GM18861 (cell line): Measurements from ENCODE around the gene VSTM2A.
"Not testable (repeated sequence)": the region's sequence is repeated elsewhere in the genome, so short reads cannot be mapped to it uniquely, and the experiment has no call there.

ENCODE experiments used
- ATAC-seq: cut with Tn5 transposase; IDR thresholded peaks from one replicate; pipeline ENCODE4 v1.9.1; 2021; ENCODE audit not compliant: unreplicated experiment

VSTM2A gene, protein sequence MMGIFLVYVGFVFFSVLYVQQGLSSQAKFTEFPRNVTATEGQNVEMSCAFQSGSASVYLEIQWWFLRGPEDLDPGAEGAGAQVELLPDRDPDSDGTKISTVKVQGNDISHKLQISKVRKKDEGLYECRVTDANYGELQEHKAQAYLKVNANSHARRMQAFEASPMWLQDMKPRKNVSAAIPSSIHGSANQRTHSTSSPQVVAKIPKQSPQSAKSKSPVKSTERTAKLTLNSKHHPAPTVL

DNA sequence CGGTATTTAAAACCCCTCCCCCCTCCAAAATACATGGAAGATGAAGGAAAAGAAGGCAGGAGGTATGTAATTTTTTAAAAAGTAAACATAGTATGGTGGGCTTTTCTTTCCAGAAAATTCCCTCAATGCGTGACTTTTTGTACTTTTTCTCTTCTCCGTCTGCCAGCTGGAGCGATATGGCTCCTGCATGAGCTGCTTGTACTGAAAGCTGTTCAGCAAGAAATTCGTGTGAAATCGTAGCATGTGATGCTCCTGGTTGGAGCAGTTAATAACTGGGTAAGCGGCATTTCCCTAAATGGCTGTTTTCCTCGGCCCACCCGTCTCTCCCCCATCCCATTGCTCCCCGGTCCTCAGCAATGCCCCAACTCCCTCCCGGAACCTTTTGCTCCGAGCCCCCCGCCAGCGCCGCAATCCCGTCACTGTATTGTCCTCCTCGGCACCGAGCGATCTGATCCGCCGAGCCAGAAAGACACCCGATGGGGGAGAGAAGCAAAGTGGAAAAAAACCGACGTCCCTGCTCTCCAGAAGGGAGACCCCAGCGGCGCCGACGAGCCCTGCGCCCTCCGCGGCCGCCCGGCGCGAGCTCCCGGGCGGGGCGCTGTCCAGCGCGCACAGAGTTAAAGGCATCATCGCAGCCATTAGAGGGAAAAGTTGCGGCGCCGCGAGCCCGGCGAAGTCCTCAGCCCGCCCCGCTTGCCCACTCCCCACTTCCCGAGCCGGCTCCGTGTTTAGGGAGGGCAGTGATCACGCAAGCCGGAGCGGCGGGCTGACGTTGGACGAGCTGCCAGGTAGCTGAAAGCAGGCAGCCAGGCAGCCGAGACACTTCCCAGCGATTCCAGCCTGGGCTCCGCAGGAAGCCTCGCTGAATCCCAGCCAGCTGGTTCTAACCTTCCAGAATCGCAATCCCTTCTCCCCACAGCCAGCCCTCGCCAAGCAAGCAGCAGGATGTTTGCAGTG lies at the start of gene VSTM2A:
TSS of gene VSTM2A (plus strand) at position 707 of the 957 bp plus-strand sequence. CDS start 356 bp downstream, outside the sequence.
- no peak for ATAC-seq

DNA sequence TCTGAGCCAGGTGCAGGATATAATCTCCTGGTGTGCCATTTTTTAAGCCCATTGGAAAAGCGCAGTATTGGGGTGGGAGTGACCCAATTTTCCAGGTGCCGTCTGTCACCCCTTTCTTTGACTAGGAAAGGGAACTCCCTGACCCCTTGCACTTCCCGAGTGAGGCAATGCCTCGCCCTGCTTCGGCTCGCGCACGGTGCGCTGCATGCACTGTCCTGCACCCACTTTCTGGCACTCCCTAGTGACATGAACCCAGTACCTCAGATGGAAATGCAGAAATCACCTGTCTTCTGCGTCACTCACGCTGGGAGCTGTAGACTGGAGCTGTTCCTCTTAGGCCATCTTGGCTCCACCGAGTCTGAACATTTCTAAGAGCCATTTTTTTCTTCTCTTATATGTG lies 37.6 kb upstream of the VSTM2A start:
- not testable (repeated sequence) for ATAC-seq

DNA sequence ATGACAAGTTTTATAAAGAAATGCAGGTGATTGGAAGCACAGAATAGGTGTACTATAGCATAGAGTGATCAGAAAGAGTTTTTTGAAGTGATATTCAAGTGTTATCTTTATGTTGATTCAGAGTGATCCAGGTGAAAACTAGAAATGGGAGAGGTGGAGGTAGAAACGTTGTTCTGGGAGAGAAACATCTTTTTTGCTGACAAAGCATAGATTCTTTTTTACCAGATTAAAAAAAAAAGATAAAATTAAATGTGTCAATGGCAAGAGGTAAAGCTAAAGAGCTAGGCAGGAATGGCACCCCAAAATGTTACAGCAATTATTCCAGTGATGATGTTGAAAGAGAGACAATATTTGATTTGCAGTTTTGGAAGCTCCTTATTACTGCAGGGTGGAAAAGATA lies 12.6 kb upstream of the VSTM2A start:
- no peak for ATAC-seq

DNA sequence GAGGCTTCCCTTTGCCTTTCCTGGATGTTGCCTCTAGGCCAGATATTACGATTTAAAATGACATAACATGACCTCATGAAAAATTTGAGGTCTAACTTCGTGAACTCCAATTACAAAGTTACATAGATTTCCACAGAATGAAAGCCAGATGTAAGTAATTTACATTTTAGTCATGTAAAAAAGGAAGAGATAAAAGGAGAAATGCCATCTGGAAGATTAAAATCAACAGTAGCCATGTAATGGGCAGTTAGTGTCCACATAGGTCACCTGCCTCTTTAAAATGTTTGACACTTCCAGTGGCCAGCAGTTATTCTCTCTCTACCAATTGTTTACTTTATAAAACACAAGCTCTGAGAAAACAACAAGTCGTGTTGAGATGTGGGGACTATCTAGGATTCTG lies 4.1 kb upstream of the VSTM2A start:
- no peak for ATAC-seq

DNA sequence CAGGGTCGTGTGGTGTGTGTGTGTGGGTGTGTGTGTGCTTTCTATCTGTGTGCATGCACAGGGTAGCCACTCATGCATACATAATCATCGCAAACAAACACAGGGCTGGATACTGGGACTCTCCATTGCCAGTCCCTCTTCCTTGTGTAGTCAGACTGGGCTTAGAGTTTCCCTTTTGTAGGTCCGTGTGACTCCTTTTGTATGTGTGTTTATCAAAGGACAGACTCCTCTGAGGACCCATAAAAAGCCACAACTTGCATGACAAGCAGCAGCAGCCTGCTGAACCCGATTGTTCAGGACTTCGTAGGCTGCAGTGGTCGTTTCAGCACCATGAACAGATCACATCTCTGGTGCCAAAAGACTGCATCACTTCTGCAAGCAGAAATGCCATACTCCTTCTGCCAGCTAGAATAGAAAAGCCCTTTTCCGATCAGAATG lies 895 bp downstream of the VSTM2A start:
- ATAC-seq = no peak

DNA sequence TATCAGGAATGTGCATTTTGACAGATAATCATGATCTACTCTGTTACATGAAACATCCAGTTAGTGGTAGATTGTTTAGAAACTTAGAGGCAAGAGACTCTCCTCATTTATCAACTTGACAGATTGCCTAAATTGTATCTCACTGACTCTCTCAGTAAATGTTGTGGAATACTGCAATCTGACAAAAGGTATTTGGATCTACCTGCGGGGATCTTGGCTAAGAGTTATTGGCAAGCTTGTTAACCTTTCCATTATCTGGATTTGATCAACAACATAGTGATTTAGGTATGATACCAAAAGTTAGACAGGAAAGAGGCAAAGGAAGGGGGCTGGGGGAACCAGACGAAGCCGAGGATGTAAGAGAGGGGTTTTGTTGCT lies 2.0 kb downstream of the VSTM2A start:
- no peak for ATAC-seq

DNA sequence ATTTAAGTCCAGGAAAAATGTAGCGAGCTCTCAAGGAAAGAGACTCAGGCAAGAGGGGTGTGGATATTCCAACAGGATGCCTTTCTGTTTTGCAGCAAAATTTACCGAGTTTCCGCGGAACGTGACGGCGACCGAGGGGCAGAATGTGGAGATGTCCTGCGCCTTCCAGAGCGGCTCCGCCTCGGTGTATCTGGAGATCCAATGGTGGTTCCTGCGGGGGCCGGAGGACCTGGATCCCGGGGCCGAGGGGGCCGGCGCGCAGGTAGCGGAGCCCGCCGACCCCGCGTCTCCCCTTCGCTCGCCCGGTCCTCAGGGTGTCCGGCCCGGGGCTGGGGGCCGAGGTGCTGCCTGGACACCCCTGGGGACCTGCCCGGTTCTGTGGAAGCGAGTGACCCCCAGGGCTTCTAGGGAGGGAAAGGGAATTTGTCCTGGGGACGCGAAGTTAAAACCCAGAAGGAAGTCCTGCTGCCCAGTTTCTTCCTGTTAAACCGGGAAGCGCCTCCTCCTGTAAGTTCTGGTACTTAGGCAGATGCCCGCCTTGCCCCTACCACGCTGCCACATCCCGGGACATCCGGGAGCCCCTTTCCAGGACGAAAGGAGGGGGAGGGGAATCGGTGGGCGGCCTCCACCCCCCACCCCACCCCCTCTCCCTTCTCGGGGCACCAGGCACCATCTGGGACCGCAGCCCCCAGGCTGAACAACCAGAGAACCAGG lies 2.5 kb downstream of the VSTM2A start:
- ATAC-seq = no peak

DNA sequence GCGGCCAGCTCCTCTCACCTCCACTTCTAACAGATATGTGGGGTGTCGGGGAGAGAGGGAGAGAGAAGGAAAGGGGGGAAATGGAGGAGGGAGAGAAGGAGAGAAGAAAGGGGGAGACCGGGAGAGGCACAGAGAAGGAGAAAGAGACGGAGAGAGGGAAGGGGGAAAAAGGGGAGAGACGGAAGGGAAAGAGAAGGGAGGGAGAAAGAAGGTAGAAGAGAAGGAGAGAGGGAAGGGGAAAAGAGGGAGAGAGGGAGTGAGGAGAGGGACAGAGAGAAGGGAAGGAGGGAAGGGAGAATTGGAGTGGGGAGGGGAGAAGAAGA lies 3.0 kb downstream of the VSTM2A start:
- ATAC-seq = no peak

DNA sequence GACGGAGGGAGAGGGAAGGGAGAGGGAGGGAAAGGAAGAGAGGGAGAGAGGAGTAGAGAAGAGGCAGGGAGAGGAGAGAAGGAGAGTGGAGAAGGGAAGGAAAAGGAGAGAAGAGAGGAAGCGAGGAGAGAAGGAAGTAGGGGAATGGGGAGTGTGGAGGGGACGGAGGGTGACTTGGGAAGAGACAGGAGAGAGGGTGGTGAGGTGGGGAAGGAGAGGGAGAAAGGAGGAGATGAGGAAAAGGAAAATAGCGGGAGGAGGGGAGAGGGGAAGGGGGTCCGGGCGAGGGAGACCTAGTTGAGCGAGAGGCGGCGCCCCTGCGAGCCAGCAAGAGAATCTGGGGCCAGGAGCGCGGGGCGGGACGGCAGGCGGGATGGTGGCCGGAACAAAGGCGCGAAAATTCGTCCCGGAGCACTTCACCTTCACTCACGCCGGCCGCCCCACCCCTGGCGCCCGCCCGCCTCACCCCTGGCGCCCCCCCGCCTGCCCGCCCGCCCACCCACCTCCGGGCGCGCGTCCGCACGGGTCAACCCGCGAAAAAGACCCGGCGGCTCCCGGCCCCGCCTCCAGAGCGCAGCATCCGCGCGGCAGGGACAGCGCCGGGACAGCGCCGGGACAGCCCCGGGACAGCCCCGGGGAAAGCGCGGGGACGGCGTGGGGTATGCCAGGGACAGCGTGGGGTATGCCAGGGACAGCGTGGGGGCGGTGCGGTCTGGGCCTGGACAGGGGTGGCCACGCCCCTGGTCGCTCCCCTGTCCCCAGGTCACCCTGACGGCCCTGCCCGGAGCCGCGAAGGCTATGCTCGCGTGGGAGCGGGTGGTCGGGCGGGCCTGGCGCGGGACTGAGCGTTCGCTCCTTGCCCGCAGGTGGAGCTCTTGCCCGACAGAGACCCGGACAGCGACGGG lies 4.2 kb downstream of the VSTM2A start:
- no peak for ATAC-seq

DNA sequence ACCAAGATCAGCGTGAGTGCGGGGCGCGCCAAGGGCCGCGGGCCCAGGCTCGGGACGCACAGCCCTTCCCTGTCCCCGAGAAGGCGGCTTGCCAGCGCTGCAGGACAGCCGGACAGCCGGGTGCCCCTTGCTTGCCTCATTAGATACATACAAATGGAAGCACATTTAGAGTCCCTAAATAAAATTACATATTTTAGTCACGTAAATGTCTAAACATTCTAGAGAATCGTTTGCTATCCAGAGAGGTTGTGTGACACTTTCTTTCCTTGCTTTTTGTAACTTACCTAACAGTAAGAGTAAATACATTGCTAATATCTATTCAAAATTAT lies 4.8 kb downstream of the VSTM2A start:
- no peak for ATAC-seq

DNA sequence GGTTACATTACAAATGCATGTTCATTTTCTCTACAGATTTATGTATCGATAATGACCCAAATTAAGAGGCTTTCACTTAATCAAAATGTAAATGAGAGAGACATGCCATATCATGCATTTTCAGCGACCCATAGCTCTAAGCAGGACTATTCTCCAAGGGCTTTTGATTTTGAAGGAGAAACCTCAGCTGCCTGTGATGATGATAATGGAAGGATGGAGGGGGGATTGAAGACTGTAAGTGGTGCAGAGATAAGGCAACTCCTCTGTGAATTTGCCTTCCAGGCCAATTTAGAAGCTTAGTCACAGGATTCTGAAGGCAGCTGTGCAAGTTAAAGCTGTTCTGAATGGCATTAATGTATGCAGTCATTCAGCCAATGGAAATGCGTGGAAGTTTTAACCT lies 8.3 kb downstream of the VSTM2A start:
- ATAC-seq = no peak

DNA sequence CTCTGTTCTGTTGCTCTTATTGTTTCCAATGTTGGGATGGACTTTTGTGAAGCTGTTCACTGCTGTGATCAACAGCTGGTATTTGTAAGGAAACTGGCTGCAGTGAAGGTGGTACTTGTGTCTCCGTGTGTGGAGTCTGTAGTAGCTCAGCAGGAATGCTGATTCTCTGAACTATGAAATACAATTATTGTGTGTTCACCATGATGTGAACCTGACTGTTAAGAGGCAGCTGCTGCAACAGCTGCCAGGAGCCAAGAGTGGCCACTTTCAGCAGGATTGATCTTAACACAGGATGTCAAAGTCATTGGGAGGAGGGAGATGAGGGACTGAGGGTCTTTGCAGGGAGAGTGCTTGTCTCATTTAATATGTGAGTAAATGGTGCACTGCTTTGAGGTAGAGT lies 13.9 kb downstream of the VSTM2A start:
- no peak for ATAC-seq

DNA sequence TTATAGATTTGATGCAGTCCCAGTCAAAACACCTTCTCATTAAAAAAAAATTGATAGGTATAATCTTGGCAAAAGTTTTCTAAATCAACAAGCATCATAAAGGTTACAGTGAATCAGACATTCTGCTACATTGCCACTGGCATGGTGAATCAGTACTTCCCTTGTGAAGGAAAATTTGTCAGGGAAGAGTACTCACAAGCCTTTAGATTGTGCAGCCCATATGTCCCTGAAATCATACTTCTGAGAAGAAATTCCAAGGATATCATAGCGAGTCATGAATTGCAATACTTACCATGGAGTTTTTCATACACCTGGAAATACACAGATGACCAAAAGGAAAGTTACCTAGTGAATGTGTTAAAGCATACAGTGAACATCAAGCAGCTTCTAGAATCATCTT lies 17.2 kb downstream of the VSTM2A start:
- no peak for ATAC-seq

DNA sequence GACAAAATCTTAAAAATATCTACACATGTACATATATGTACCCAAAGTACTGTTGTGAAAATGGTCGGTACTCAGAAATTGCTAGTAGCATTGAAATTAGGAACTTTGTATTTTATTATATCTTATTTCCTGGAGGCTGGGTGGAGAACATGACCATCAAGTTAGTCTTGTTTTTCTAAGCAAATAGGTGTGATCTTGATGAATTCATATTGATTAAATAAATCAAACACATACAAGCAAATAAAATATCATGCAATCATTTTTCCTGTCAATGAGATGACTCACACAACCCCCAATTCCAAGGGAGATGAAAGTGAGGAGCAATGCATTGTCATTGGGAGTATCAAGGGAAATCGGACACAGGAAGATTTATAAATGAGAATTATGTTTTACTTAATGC lies 18.0 kb downstream of the VSTM2A start:
- ATAC-seq = no peak

DNA sequence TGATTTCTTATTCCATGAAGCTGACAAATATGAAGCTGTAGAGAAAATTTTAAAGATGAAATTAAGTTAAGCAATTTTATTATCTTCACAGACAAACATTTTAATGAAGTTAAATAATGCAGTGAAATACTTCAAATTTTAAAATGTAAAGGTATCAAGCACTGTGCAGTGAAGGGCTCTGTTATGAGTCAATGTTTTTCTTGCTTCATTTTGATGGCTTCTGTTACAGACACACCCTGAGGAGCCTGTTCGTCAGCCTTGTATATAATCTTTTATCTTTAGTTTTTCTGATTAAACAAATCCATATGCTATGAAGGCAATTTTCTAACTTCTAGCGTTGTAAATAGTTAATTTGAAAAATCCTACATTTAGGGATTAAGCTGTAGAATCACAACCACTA lies 18.5 kb downstream of the VSTM2A start:
- ATAC-seq = no peak

DNA sequence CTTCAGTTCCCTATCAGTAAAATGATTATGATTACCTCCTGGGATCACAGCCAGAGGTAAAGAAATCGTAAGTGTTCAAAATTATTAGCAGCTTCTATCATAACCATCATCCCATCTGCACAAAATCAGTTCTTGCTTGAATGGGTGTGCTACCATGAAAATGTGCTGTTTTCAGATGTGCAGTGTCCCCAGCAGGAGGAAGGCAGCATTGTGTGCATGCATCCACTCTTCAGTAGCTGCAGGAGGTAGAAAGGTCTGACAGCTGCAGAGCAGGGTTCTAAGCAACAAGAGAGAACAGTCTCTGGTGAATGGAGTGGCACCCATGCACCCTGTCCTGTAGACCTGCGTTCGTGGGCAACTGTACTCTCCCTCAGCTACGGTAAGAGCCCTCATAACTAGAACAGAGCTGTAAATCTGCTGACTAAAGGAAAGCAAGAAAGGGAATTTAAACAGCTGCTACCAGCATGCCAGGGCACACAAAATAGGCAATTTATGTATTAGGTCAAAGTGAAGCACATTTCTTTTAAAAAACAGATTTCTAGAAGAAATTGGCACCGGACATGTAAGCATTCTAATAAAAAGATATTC lies 21.2 kb downstream of the VSTM2A start:
- no peak for ATAC-seq

DNA sequence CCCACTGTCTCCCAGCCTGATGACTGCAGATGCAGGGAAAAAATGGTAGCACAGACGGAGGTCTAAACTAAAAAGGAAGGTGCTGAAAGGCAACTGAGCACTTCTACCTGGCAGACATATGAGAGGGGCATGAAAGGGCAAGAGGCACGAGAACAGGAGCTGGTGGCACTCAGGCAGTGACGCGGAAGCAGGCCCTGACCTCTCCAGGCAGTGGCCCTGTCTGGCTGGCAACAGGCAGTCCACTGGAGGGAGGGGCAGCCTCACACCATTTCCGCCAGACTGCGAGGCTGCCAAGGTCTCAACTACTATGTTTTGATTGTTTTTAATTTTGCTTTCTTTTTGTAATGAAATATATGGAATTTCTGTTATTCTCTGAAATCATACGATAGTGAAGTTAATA lies 23.3 kb downstream of the VSTM2A start:
- ATAC-seq = no peak

DNA sequence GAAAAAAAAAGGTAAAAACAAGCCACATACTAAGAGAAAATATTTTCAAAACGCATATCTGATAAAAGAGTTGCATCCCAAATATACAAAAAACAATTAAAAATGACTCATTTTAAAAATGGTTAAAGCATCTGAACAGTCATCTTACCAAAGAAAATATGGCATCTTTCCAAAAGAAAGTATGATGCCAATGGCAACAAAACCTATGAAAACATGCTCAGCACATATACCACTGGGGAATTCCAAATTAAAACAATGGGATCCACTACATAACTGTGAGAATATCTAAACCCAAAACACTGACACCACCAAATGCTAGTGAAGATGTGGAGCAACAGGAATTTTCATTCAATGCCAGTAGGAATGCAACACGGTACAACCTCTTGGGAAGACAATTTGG lies 39.3 kb downstream of the VSTM2A start:
- ATAC-seq = no peak

DNA sequence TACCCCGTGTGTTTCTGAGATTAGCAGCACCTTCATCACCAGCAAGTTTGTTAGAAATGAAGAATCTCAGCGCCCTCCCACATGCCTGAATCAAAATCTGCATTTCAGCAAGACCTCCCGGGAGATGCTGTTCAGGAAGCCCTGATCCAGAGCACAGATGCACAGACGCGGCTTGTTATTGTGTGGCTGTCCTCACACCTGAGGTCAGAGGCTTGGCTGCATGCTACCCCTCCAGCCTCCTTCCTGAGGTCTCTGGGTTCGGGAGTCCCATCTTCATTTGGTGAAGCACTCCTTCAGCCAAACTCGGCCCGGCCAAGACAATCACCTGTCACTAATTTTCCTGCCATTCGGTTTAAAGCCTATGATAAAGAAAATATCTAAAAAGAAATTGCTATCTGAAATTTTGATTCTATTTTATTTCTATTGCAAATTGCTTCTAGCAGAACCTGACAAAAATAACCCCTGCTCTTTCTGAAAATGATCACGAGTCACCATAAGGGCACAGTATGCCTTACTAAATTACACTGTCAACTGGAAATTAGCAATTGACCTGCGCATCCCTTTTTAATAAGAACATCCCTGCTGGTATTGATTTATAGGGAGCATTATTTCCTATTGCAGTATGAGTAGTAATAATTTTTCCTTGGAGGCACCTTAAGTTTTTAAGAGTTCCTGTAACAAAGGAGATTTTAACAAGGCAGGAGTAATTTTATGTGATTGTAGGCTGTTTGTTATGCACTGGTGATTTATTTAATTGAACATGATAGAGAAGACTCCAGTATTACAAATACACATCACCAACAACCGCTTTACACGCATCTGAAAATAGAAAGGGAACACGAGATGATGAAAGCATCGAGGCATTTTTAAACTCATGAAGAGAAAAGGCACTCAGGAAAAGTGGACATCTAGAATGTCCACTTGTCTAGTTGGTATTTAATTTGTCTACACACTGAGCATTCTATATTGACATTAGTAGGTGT lies 49.5 kb downstream of the VSTM2A start:
- ATAC-seq = no peak
